Right forelimb (tissue), 1 donor: ENCODE measurements around the gene AVPR1B.

Source experiments
- DNase-seq: peaks from one replicate; pipeline ENCODE4 v3.0.0-alpha.2; 2018

The AVPR1B gene, protein sequence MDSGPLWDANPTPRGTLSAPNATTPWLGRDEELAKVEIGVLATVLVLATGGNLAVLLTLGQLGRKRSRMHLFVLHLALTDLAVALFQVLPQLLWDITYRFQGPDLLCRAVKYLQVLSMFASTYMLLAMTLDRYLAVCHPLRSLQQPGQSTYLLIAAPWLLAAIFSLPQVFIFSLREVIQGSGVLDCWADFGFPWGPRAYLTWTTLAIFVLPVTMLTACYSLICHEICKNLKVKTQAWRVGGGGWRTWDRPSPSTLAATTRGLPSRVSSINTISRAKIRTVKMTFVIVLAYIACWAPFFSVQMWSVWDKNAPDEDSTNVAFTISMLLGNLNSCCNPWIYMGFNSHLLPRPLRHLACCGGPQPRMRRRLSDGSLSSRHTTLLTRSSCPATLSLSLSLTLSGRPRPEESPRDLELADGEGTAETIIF

DNA sequence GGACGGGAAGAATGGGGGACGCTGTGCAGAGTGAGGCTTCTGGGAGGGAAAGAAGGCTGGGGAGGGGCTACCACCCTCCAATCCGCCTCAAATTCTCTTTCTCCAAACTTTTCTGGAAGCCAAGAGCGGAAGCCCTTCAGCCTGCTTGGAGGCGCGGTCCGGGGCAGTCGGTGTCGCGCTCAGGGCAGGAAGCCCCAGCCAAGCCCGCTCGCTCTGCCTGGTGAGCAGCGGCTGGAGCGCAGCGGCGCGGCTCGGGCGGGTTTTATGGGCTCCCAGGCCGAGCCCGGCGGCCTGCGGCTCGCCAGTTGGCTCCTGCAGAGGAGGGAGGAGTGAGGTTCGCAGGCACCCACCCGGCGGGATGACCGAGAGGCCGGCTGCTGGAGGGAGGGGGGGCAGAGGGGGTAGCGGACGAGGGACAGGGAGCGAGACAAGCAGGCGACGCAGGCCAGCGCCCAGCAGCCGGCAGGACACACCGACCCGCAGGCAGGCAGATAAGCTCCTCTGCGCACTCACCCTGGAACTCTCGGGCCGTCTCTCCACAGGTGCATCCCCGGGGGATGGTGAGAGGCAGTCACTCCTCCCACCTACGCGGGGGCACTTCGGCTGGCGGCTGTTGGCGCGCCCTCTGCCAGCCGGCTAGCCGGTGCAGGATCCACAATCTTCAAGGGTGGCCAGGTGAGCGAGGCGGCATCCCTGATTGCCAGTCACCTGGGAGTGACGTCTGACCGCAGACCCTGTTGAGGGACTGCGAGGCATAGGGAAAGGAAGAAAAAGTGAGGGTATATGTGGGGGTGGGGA is at the start of gene AVPR1B:
AVPR1B (minus strand) TSS at position 238 of the 798 bp plus-strand sequence. CDS start 498 bp downstream, outside the sequence.
- DNase-seq = peak; percentile 80

DNA sequence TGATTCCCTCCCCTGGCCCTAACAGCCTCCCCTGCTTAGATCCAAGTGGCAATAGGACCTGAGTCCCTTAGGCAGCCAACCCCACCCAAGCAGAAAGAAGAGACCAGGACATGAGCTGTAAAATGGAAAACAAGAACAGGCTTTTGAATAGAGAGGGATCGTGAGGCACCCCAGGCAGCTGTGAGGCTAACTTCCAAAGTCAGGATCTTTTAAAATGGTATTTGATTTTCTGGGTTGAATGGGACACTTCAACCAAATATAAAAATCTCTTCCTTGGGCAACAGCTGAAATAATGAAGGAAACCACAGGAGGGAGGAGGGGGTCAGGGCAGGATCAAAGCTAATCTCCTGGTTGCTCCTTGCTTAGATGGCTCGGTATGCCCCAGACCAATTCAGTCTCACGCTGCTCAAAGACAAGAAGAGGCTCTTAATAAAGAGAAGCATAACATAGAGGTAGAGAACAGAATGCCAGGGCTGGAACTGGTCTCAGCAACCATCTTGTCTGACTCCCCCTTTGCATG is 28.6 kb upstream of the AVPR1B start:
- no peak for DNase-seq

GRCh38 chr1:206144605-206145004 is 27.4 kb upstream of the AVPR1B start:
- DNase-seq = no peak

DNA sequence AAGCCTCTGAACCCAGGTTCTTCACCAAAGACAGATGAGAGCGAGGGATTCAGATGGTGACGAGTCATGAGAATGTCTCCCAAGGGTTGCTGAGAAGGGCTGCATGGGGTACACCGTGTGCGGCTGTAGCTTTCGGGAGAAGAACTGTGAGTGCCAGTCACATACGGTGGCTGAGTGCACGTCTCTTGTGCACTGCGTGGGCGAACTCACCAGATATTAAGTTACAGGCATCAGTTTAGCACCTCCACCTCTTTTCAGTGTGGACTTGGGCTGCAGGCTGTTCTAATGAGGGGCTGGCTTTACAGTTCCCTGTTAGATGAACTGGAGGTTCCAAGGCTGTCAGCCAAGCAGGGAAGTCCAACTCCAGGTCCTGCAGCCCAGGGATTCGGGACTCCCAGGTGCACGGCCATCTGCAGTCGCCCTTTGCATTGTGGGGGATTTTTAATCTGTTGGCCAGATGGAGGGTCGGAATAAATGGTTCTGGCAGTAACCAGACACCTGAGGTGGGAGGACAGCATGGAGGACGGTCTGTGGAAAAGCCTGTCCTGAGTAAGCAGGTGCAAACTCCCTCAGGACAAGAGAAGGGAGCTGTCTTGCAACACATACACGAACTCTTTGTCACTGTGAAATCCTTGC is 26.5 kb upstream of the AVPR1B start:
- DNase-seq = peak; percentile 79

- no peak for DNase-seq
Measured at GRCh38 chr1:206142770-206143169, 25.6 kb upstream of the AVPR1B start.

DNA sequence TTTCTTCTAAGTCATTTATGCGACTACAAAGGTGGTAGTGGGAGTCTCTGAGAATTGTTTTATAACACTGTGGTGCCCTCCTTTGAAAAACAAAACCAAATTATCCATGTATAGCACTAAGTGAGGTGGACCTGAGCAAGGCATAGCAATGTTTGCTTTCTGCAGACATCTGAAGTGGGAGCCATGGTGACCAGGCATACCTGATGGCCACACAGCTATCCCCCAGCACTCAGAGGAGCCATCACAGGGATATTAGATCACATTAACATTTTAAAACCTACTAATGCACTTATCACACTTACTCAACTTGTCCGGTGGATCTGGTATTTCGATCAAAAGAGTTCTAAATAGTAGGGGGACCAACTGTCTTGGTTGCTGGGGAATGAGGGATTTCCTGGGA is 24.8 kb upstream of the AVPR1B start:
- DNase-seq = no peak

GRCh38 chr1:206136241-206136640 is 19.1 kb upstream of the AVPR1B start:
- DNase-seq = no peak

DNA sequence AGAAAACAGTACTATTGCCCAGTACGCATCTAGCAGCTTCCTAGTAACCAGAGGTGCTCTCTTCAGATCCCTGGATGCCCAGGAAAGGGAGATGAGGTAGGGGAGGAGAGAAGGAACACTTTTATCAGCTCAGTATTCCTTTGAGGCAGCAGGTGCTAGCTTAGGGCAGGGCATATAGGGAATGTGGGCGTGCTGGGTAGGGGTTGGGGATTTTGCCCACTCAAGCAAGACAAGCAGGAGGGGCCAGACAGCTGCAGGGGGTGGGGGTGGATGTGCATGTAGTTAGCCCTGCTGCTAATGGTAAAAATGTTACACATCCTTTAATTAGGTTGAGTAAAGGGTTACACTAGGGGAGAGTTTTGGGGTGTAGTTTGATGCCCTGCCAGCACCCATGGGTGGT is 18.1 kb upstream of the AVPR1B start:
- DNase-seq = no peak

GRCh38 chr1:206133751-206134415 is 16.7 kb upstream of the AVPR1B start:
- DNase-seq = no peak

DNA sequence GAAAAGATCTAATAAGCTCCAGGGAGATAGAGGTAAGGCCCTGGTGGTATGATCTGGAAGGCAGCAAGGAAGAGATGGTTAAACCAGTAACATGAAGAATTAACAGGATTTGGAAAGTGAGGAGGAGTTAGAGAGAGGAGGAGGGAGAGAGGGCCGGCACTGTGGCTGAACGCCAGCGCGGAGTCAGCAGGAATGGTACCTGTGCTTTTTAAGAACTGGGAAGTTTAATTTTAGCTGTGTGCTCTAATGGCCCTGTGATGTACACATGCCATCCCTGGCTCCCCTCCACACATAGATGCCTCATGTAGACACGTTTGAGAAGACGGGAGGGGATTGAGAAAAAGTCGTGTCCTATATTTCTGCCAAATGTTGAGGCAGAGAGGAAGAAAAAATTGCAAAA is 13.8 kb upstream of the AVPR1B start:
- no peak for DNase-seq

DNA sequence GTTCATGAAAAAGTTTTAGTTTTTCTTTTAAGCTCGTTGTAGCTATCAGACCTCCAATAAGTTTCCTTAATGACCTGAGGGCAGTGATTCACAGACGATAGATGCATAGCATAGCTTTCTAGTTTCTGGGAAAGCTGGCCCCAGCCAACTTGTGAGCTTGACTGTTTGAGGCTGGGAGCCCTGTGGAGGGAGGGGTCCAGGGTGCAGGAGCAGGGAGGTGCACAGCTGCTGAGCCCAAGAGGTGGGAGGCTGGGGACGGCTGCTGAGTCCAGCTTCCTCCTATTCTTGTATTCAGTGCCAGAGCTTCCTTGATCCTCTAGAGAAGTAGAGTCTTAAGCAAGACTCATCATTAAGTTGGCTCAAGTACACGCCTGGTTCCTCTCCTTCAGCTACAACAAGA is 11.0 kb upstream of the AVPR1B start:
- no peak for DNase-seq

DNA sequence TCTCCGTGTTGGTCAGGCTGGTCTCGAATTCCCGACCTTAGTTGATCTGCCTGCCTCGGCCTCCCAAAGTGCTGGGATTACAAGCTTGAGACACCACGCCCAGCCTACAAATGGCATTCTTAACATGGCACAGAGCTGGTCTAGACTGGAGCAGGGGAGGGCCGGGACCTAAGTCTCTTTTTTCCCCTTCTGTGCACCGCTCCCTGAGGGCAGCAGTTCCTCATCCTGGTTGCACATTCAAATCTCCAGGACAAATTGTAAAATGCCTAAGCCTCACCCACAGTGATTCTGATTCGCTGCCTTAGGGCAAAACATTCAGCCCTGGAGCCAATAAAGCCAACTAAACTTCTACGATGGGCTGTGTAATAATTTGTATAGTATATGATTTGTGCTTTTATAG is 10.1 kb upstream of the AVPR1B start:
- no peak for DNase-seq

- no peak for DNase-seq
Measured at GRCh38 chr1:206125346-206125745, 8.2 kb upstream of the AVPR1B start.

- no peak for DNase-seq
Measured at GRCh38 chr1:206122686-206123085, 5.5 kb upstream of the AVPR1B start.

DNA sequence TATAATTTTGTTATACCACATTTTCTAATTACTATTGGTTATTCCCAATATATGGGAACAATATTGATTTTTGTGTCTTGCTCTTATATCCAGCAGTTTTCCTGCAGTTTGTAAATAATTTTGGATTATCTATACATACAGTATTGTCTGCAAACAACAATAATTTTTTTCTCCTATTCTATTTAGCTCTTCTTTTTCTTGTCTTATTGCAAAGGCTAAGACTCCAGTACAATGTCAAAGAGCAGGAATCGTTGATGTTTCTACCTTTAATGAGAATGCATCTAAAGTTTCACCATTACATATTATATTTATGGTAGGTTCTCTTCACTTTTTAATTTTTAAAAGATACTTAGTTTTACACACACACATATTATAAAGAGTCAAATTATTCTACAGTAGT is 4.1 kb upstream of the AVPR1B start:
- no peak for DNase-seq

GRCh38 chr1:206120406-206120805 is 3.2 kb upstream of the AVPR1B start:
- no peak for DNase-seq

DNA sequence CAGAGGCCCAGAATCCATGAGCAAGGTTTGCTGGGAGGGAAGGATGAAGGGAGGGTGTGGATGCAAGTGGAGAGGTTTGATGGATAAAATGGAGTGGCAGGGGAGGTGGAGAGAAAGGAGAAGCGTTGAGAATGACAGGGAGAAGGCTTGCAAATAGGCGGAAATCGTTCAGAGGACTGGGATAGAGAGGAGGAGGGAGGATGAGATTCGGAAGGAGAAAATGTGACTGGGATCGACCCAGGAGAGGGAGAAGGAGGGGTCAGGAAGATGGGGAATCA is 376 bp downstream of the AVPR1B start:
- no peak for DNase-seq

DNA sequence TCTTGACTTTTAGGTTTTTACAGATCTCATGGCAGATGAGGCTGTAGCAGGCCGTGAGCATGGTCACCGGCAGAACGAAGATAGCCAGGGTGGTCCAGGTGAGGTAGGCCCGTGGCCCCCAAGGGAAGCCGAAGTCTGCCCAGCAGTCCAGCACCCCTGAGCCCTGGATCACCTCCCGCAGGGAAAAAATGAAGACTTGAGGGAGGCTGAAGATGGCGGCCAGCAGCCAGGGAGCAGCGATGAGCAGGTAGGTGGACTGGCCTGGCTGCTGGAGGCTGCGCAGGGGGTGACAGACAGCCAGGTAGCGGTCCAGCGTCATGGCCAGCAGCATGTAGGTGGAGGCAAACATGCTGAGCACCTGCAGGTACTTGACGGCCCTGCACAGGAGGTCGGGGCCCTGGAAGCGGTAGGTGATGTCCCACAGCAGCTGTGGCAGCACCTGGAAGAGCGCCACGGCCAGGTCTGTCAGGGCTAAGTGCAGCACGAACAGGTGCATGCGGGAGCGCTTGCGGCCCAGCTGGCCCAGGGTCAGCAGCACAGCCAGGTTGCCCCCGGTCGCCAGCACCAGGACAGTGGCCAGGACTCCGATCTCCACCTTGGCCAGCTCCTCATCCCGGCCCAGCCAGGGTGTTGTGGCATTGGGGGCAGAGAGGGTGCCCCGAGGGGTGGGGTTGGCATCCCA is 856 bp downstream of the AVPR1B start:
- no peak for DNase-seq

- DNase-seq = no peak
Measured at GRCh38 chr1:206115791-206116190, 1.4 kb downstream of the AVPR1B start.

DNA sequence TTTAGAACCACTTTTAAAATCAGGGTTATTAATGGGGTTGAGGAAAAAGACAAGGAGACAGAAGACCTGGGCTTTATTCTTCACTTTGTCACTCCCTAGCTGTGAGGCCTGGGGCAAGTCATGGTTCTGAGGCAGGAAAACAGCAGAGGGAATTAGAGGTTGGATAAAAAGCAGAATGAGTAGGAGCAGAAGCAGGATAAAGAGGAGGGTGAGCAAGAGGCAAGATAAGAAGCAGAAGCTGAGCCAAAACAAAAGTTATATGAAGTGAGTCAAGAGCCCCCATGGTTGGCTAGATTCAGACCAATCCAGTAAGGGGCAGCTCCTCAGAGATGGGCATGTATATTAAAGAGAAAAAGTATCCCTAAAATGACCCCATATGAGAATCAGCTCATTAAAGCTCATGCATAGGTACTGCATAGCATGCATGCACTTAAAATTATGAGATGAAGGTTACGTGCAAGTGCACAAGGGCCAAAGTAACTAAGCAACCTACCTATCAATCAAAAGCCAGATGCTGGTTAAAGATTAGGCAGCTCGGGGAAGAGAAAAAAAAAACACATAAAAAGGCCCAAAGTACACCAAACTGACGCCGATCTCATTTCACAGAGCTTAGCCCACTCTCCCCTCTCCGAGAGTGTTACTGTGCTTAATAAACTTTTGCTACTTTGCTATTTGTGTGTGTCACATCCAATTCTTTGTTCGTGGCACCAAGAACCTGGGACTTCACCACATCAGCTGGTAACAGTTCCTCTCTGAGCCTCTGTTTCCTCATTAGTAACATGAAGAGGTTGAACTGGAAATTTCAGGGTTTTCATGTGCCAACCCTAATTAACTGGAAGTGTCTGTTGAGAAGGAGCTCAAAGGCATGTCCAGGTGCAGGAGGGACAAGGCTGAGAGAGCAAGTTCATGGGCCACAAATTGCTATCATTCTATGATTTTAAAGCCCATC is 2.2 kb downstream of the AVPR1B start:
- no peak for DNase-seq

DNA sequence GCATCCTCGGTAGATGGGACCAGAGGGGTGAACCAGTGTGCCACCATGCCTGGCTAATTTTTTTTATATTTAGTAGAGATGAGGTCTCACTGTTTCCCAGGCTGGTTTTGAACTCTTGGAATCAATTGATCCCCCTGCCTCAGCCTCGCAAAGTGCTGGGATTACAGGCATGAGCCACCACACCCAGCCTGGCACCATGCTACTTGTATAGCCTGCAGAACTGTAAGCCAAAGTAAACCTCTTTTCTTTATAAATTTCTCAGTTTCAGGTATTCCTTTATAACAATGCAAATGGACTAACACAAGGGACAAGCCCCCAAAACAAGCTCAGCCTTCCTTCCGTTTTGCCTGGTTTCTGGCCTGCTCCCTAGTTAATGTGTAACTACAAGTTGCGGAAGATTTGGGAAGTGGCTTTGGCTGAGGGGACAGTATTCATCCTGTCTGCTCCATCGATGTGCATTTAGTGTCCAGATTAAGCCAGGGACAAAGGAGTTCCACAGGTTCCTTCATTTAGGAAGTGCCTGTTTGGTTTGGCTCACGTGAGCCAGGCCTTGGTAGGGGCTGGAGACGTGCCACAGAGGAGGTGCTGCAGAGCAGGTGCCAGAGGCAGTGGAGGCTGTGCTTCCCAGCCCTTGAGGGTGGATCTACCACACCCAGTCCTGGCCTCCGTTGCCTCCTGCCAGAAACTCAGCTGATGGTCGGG is 4.4 kb downstream of the AVPR1B start:
- no peak for DNase-seq
